ENCODE data around the gene STK4. TPM values are rescaled to one million over a fixed set of nuclear protein-coding genes. Genes with fewer than 3 reads are reported as not detected.

Gene STK4
- polyA plus RNA-seq (ENCODE audit: insufficient read length in 4 of 4), result 10 to 100 TPM; 15.4 to 21.7 (median 19.4) TPM

GRCh38 chr20:44966030-44966961 is at the start of gene STK4:
Gene STK4 (plus strand): TSS chr20:44966512. CDS start chr20:44966569, 57 bp downstream.
- DNase-seq (ENCODE audit: low read depth in 4 of 4, low spot score in 3 of 4), result peak; percentile 83 to 87 (median 84)

GRCh38 chr20:44916586-44916985 is 49.7 kb upstream of the STK4 start:
- no peak for DNase-seq (ENCODE audit: low read depth in 4 of 4, low spot score in 3 of 4)

GRCh38 chr20:44917399-44917798 is 48.9 kb upstream of the STK4 start:
- no peak for DNase-seq (ENCODE audit: low read depth in 4 of 4, low spot score in 3 of 4)

DNA sequence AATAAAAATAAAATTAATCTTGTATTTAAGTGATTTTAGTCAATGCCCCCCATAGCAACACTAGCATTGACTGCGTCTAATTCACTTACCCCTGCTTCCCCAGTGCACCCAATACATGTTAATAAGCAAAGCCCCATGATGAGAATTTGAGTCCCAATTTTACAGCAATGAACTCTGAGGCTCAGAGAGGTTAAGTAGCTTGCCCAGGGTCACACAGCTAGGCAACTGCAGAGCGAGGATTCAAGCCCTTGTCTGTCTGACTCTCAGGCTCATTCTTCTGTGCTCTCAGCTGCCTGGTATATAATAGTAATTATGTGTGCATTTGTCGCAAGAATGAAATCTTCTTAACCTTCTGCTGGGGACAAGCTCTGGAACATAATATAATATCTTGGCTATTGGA is 48.0 kb upstream of the STK4 start:
- no peak for DNase-seq (ENCODE audit: low read depth in 4 of 4, low spot score in 3 of 4)

- no peak for DNase-seq (ENCODE audit: low read depth in 4 of 4, low spot score in 3 of 4)
Observed at GRCh38 chr20:44918761-44919160, 47.6 kb upstream of the STK4 start.

DNA sequence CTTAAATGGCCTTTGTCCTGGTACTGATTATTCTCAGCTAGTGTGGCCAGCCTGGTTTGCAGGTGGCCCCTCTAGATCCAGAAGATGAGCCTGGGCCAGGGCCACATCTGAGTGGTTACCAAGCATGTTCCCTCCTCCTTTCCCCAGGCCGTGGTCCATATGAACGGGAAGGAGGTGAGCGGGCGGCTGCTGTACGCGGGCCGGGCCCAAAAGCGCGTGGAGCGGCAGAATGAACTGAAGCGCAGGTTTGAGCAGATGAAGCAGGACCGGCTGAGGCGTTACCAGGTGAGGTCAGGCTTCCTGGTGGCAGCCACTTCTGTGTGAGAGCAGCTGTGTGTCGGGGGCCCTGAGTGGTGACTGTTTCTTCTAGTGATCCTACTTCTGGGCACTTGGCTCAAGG is 44.9 kb upstream of the STK4 start:
- no peak for DNase-seq (ENCODE audit: low read depth in 4 of 4, low spot score in 3 of 4)

DNA sequence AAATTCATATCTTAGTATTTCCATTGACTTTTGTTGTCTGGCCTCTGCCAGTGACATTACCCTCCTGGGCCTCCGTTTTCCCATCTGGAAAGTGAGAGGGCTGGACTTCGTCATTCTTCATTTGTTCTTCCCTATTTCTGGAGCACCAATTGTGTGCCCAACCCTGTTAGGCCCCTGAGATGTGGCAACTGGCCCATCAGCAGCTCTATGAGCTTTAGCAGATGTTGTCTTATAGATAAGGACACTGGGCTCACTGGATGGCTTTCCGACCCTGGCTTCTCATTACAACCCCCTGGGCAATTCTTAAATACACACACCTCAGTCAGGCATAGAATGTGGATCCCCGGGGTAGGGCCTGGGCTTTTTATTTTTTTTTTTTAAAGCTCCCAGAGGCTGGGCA is 41.8 kb upstream of the STK4 start:
- DNase-seq (ENCODE audit: low read depth in 4 of 4, low spot score in 3 of 4), result no peak

GRCh38 chr20:44928595-44928994 is 37.7 kb upstream of the STK4 start:
- no peak for DNase-seq (ENCODE audit: low read depth in 4 of 4, low spot score in 3 of 4)

GRCh38 chr20:44930517-44931168 is 35.7 kb upstream of the STK4 start:
- no peak for DNase-seq (ENCODE audit: low read depth in 4 of 4, low spot score in 3 of 4)

DNA sequence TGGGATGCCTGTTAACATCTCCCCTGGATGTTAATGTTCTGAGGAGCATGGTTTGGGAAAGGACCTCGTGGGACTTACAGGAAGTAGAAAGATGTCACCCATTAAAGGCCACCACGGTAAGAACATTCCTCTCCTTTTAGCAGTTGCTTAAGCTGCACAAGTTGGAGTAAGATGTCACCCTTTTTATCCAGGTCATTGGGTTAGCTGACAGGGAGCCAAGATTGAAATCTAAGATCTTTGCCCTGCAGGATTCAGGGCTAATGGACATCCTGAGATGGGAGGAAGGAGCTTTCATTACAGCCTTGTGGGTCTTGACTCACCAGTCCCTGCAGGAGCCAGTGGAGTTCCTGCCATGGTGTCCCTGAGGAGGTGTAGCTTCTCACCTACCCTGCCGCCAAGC is 34.4 kb upstream of the STK4 start:
- DNase-seq (ENCODE audit: low read depth in 4 of 4, low spot score in 3 of 4), result no peak

- no peak for DNase-seq (ENCODE audit: low read depth in 4 of 4, low spot score in 3 of 4)
Observed at GRCh38 chr20:44932916-44933315, 33.4 kb upstream of the STK4 start.

GRCh38 chr20:44936510-44936909 is 29.8 kb upstream of the STK4 start:
- no peak for DNase-seq (ENCODE audit: low read depth in 4 of 4, low spot score in 3 of 4)

- DNase-seq (ENCODE audit: low read depth in 4 of 4, low spot score in 3 of 4), result no peak
Observed at GRCh38 chr20:44938637-44939036, 27.7 kb upstream of the STK4 start.

GRCh38 chr20:44941120-44941691 is 25.1 kb upstream of the STK4 start:
- no peak for DNase-seq (ENCODE audit: low read depth in 4 of 4, low spot score in 3 of 4)

GRCh38 chr20:44942264-44942973 is 23.9 kb upstream of the STK4 start:
- no peak for DNase-seq (ENCODE audit: low read depth in 4 of 4, low spot score in 3 of 4)

- no peak for DNase-seq (ENCODE audit: low read depth in 4 of 4, low spot score in 3 of 4)
Observed at GRCh38 chr20:44943828-44944227, 22.5 kb upstream of the STK4 start.

DNA sequence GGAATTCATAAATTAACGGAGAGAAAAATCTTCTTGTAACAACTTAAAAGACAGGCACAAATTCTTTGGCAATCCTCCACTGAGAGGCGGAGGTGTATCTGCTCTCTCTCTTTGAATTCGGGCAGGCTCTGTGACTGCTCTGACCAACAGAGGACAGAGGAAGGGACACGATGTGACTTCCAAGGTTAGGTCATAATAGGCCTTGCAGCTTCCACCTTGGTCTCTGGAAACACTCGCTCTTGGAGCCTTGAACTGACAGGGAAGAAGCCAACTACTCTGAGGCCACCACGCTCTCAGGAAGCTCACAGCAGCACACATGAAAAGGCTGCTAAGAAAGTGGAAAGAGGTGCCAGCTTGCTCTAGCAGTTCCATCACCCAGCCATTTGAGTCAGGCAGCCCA is 21.1 kb upstream of the STK4 start:
- no peak for DNase-seq (ENCODE audit: low read depth in 4 of 4, low spot score in 3 of 4)

DNA sequence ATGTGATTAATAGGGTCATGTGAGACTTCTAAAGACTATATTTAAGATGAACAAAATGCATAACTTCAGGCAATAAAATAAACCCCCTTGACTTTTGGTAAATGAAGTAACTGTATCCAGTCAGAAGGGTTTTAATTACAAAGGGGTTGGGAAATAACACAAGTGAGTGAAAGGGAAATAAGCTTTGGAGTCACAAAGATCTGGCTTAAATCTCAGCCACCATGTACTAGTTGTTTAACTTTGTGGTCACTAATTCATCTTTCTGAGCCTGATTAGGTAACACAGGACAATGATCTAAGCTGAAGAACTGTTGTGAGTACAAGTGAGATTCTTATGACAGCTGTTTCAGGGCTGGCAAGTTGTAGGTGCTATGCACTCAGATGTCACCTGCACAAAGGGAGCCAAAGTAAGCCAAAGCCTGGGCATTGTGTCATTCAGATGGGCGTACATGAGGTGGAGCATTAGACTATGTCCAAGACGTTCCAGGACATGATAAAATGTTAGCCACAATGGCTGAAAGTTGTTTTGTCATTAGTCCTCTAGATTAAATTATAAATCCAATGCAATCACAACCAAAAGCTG is 19.9 kb upstream of the STK4 start:
- DNase-seq (ENCODE audit: low read depth in 4 of 4, low spot score in 3 of 4), result no peak

DNA sequence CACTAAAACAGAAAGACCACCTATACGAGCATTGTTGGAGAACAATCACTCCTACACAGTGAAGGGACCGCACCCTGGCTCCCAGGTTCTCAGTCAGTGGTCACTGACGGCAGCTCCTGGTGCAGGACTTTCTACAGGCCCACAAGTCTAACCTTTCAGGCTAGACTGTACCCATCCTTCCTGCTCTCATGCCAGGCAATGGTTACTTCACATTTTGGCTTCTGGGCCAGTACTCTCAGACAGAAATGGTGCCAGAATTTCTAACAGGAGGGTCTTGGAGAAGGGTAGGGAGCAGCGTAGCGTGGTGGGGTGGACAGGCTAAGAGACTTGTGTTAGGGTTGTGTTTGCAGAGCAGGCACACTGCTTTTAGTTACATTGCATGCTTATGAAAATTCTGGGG is 18.2 kb upstream of the STK4 start:
- DNase-seq (ENCODE audit: low read depth in 4 of 4, low spot score in 3 of 4), result no peak

GRCh38 chr20:44948513-44948912 is 17.8 kb upstream of the STK4 start:
- no peak for DNase-seq (ENCODE audit: low read depth in 4 of 4, low spot score in 3 of 4)

GRCh38 chr20:44950368-44950767 is 15.9 kb upstream of the STK4 start:
- no peak for DNase-seq (ENCODE audit: low read depth in 4 of 4, low spot score in 3 of 4)
